ENCODE results near the gene RCE1.
"Not testable (repeated sequence)": the region's sequence is repeated elsewhere in the genome, so short reads cannot be mapped to it uniquely, and the experiment has no call there.

The RCE1 gene

GRCh38 chr11:66842896-66843775 is at the start of gene RCE1:
Gene RCE1 (plus strand): TSS chr11:66843441. CDS start chr11:66843456, 15 bp downstream.
- DNase-seq (ENCODE audit: low read depth in 2 of 2): peak; percentile 76 to 84

- DNase-seq (ENCODE audit: low read depth in 2 of 2): not testable (repeated sequence)
These were observed 43.4 kb upstream of the RCE1 start for GRCh38 chr11:66799815-66800214.

- no peak for DNase-seq (ENCODE audit: low read depth in 2 of 2)
These were observed 42.4 kb upstream of the RCE1 start for GRCh38 chr11:66800720-66801428.

- DNase-seq (ENCODE audit: low read depth in 2 of 2): no peak
These were observed 33.6 kb upstream of the RCE1 start for GRCh38 chr11:66809592-66809991.

- no peak for DNase-seq (ENCODE audit: low read depth in 2 of 2)
These were observed 32.6 kb upstream of the RCE1 start for GRCh38 chr11:66810576-66811185.

GRCh38 chr11:66814678-66815077 is 28.6 kb upstream of the RCE1 start:
- no peak for DNase-seq (ENCODE audit: low read depth in 2 of 2)

- DNase-seq (ENCODE audit: low read depth in 2 of 2): no peak
These were observed 27.6 kb upstream of the RCE1 start for GRCh38 chr11:66815646-66816045.

- DNase-seq (ENCODE audit: low read depth in 2 of 2): no peak
These were observed 24.8 kb upstream of the RCE1 start for GRCh38 chr11:66818231-66818955.

- no peak for DNase-seq (ENCODE audit: low read depth in 2 of 2)
These were observed 22.9 kb upstream of the RCE1 start for GRCh38 chr11:66820381-66820780.

- DNase-seq (ENCODE audit: low read depth in 2 of 2): no peak
These were observed 22.3 kb upstream of the RCE1 start for GRCh38 chr11:66820901-66821300.

GRCh38 chr11:66823700-66824099 is 19.5 kb upstream of the RCE1 start:
- DNase-seq (ENCODE audit: low read depth in 2 of 2): no peak

- not testable (repeated sequence) for DNase-seq (ENCODE audit: low read depth in 2 of 2)
These were observed 18.7 kb upstream of the RCE1 start for GRCh38 chr11:66824573-66824972.

- DNase-seq (ENCODE audit: low read depth in 2 of 2): no peak
These were observed 8.7 kb upstream of the RCE1 start for GRCh38 chr11:66834539-66834845.

GRCh38 chr11:66834943-66835342 is 8.3 kb upstream of the RCE1 start:
- DNase-seq (ENCODE audit: low read depth in 2 of 2): no peak

GRCh38 chr11:66835768-66836405 is 7.4 kb upstream of the RCE1 start:
- DNase-seq (ENCODE audit: low read depth in 2 of 2): no peak

- DNase-seq (ENCODE audit: low read depth in 2 of 2): no peak
These were observed 2.7 kb upstream of the RCE1 start for GRCh38 chr11:66840317-66841091.

- no peak for DNase-seq (ENCODE audit: low read depth in 2 of 2)
These were observed 1.4 kb upstream of the RCE1 start for GRCh38 chr11:66841861-66842260.

- no peak for DNase-seq (ENCODE audit: low read depth in 2 of 2)
These were observed 743 bp upstream of the RCE1 start for GRCh38 chr11:66842501-66842895.

- no peak for DNase-seq (ENCODE audit: low read depth in 2 of 2)
These were observed 695 bp downstream of the RCE1 start for GRCh38 chr11:66843776-66844495.

- DNase-seq (ENCODE audit: low read depth in 2 of 2): no peak
These were observed 1.4 kb downstream of the RCE1 start for GRCh38 chr11:66844496-66845142.

Data from stimulated activated CD4-positive, alpha-beta T cell treated with anti-CD3 and anti-CD28 coated beads, Interleukin-12 subunit alpha, Interleukin-12 subunit beta, amount 100 ng/mL, for 24 hours (primary cell).